CD4-positive, CD25-positive, alpha-beta regulatory T cell (primary cell): ENCODE measurements around the gene SPSB1. TPM values are rescaled to one million over a fixed set of nuclear protein-coding genes. Genes with fewer than 3 reads are reported as not detected.
A peak's percentile ranks its signal among the peaks of the same experiment; 100 is the strongest.

Experiments
- ATAC-seq, 2 donors: fragments of 150-1000 bp; cut with Tn5 transposase; one replicate each; pipeline ENCODE4 v1.10.0; 2021; ENCODE audit warnings: low read depth in 2 of 2, moderate number of reproducible peaks in 2 of 2, moderate library complexity in 1 of 2
- DNase-seq, 3 donors: peaks; one replicate each; pipeline versions ENCODE4 v3.0.0 to v3.0.0-alpha.2; 2012 to 2022; ENCODE audit warnings: mixed read lengths in 1 of 3
- H3K27ac ChIP-seq: one replicate; pipeline ENCODE4 v1.7.0; 2013; ENCODE audit warnings: mild to moderate bottlenecking, low read length; ENCODE audit not compliant: insufficient read depth, poor library complexity, severe bottlenecking
- H3K27me3 ChIP-seq: one replicate; pipeline ENCODE4 v1.7.0; 2013; ENCODE audit warnings: low read length; ENCODE audit not compliant: control insufficient read depth, insufficient read depth
- H3K36me3 ChIP-seq: one replicate; pipeline ENCODE4 v1.7.0; 2013; ENCODE audit warnings: mild to moderate bottlenecking, low read length, moderate library complexity; ENCODE audit not compliant: control insufficient read depth, insufficient read depth
- H3K4me1 ChIP-seq: 2 replicates; pipeline ENCODE4 v1.7.0; 2013; ENCODE audit warnings: mild to moderate bottlenecking, low read length; ENCODE audit not compliant: insufficient read depth, control insufficient read depth, poor library complexity, severe bottlenecking
- H3K4me3 ChIP-seq: one replicate; pipeline ENCODE4 v1.7.0; 2013; ENCODE audit warnings: low read depth, mild to moderate bottlenecking, low read length, moderate library complexity
- H3K9me3 ChIP-seq, 2 experiments: 1 replicate in 1 of 2; 2 replicates in 1 of 2; pipeline ENCODE4 v1.7.0; 2013; ENCODE audit warnings: low read length in 2 of 2, mild to moderate bottlenecking in 1 of 2, moderate library complexity in 1 of 2; ENCODE audit not compliant: control insufficient read depth in 2 of 2
- H3K27ac Mint-ChIP-seq, 3 donors: one replicate each; pipeline ENCODE4 v1.8.0; 2020 to 2022; ENCODE audit warnings: mild to moderate bottlenecking in 3 of 3, mixed read lengths in 3 of 3, moderate library complexity in 2 of 3
- H3K27me3 Mint-ChIP-seq: one replicate; pipeline ENCODE4 v1.8.0; 2022; ENCODE audit warnings: mild to moderate bottlenecking, mixed read lengths
- H3K36me3 Mint-ChIP-seq: one replicate; pipeline ENCODE4 v1.8.0; 2020; ENCODE audit warnings: mixed read lengths
- H3K4me1 Mint-ChIP-seq, 4 donors: one replicate each; pipeline ENCODE4 v1.8.0; 2020 to 2022; ENCODE audit warnings: mixed read lengths in 4 of 4, mild to moderate bottlenecking in 1 of 4
- H3K4me3 Mint-ChIP-seq, 4 donors: one replicate each; pipeline ENCODE4 v1.8.0; 2020 to 2022; ENCODE audit warnings: mild to moderate bottlenecking in 4 of 4, mixed read lengths in 4 of 4, moderate library complexity in 3 of 4
- H3K9me3 Mint-ChIP-seq, 7 donors: one replicate each; pipeline ENCODE4 v1.8.0; 2020 to 2022; ENCODE audit warnings: mixed read lengths in 7 of 7, mild to moderate bottlenecking in 3 of 7, moderate library complexity in 2 of 7
- polyA plus RNA-seq, 4 donors: library from polyadenylated mRNA; unstranded; fragments of 300-500 nt; fragmentation: Illumina TruSeq; gene quantifications; one replicate each; pipeline ENCODE4 v1.2.3, GENCODE V29; 2021
- total RNA-seq: library from RNA; stranded (reverse); gene quantifications from one replicate; pipeline ENCODE4 v1.2.3, GENCODE V29; 2022

Gene SPSB1
- total and polyA plus RNA-seq, 5 donors from 2014 or later: 7.0 to 19.7 (median 12.3) TPM

DNA sequence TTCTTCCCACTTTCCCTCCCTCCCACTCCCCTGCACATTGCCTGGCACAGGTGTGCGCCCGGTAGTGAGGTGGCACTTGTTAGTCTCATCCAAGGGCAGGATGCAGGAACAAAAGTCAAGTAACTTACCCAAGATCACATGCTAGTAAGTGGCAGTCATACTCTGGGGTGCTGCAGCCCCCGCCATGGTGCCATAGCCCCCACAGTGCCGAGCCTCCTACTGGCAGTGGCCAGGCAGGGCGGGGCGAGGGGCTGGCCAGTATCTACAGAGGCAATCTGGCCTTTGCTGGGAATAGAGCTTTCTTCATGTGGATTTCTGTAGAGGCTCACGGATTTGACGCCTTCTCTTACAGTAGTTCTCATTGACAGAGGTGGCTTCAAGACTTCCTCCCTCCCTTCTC is 31.2 kb upstream of the SPSB1 start:
- no peaks in the 10 kb centered on the region for H3K9me3 ChIP-seq
- H3K4me3 ChIP-seq: no peak overlapping the region
- Mint-ChIP-seq H3K4me1 (peaks cover 0 to 33% (median 20%) of the 10 kb centered on the region in 4 donors), H3K27ac (peak overlapping the region in 1 of 3 donors; percentile 75), H3K4me3 (no peak overlapping the region), H3K27me3 (no peaks in the 10 kb centered on the region), H3K36me3 (peaks cover 28% of the 10 kb centered on the region), H3K9me3 (peaks cover 0 to 1% (median 0%) of the 10 kb centered on the region in 7 donors)
- DNase-seq: no peak
- no peaks in the 10 kb centered on the region for H3K27me3 ChIP-seq
- H3K36me3 ChIP-seq: peaks cover 15% of the 10 kb centered on the region
- no peak for ATAC-seq
- no peaks in the 10 kb centered on the region for H3K4me1 ChIP-seq
- no peak overlapping the region for H3K27ac ChIP-seq

DNA sequence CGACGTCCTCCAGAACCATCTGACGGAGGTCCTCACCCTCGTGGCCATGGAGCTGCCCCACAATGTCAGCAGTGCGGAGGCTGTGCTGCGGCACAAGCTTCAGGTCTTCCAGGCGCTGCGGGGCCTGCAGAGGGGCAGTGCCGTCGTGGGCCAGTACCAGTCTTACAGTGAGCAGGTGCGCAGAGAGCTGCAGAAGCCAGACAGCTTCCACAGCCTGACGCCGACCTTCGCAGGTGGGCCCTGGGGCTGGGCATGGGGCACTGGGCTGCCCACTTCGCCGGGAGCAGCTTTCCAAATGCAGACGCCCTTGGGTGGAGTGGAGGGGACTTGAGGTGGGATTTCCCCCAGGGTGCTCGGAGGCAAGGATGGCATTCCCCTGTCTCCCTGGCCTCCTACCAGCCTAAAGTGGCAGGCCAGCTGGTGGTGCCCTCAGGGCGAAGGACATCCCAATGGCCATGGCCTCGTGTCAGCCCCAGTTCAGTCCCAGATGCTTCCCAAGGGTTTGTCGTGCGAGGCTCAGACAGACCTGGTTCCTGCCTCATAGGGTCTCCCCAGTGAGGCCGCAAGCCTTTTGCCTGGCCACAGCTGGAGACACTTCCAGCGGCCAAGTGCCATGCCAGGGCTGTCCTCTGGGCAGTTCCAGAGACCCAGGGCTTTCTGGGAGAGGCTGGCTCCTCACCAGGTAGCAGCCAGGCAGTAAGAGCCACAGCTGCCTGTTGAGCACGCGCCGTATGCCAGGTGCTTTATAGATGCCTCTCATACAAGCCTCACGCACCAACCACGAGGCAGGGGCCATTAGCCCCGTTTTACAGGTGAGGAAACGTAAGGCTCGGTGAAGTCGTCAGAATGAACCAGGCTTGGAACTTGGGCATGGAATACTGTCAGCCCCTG is 30.4 kb upstream of the SPSB1 start:
- H3K4me3 ChIP-seq: no peak overlapping the region
- Mint-ChIP-seq H3K27ac (no peak overlapping the region), H3K4me1 (peaks cover 0 to 35% (median 25%) of the 10 kb centered on the region in 4 donors), H3K4me3 (no peak overlapping the region), H3K27me3 (no peaks in the 10 kb centered on the region), H3K9me3 (peaks cover 0 to 1% (median 0%) of the 10 kb centered on the region in 7 donors), H3K36me3 (peaks cover 24% of the 10 kb centered on the region)
- H3K27ac ChIP-seq: no peak overlapping the region
- ATAC-seq: no peak
- H3K27me3 ChIP-seq: no peaks in the 10 kb centered on the region
- peaks cover 4% of the 10 kb centered on the region for H3K4me1 ChIP-seq
- peaks cover 15% of the 10 kb centered on the region for H3K36me3 ChIP-seq
- no peak for DNase-seq
- no peaks in the 10 kb centered on the region for H3K9me3 ChIP-seq

DNA sequence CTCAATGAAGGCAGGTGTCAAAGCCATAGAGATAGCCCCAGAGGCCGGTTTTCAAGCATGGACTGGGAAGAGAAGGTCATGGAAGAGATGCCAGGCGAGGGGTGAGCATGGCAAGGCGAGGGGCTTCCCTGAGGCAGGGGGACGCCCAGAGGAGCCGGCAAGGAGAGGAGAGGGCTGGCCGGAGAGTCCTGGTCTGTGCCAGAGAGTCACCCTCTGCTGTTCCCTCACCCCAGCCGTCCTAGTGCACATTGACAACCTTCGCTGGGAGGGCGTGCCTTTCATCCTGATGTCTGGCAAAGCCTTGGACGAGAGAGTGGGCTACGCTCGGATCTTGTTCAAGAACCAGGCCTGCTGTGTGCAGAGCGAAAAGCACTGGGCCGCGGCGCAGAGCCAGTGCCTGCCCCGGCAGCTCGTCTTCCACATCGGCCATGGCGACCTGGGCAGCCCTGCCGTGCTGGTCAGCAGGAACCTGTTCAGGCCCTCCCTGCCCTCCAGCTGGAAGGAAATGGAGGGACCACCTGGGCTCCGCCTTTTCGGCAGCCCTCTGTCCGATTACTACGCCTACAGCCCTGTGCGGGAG is 29.3 kb upstream of the SPSB1 start:
- Histone ChIP-seq H3K4me1 (peaks cover 4% of the 10 kb centered on the region), H3K4me3 (no peak overlapping the region), H3K36me3 (peaks cover 15% of the 10 kb centered on the region), H3K27me3 (no peaks in the 10 kb centered on the region), H3K27ac (no peak overlapping the region), H3K9me3 (no peaks in the 10 kb centered on the region)
- H3K27ac Mint-ChIP-seq: no peak overlapping the region
- H3K36me3 Mint-ChIP-seq: peaks cover 19% of the 10 kb centered on the region
- H3K4me3 Mint-ChIP-seq: no peak overlapping the region
- no peaks in the 10 kb centered on the region for H3K27me3 Mint-ChIP-seq
- H3K9me3 Mint-ChIP-seq: peaks cover 0 to 1% (median 0%) of the 10 kb centered on the region in 7 donors
- no peak for ATAC-seq
- peaks cover 0 to 30% (median 23%) of the 10 kb centered on the region in 4 donors for H3K4me1 Mint-ChIP-seq
- DNase-seq: no peak

GRCh38 chr1:9263984-9264872 is 28.5 kb upstream of the SPSB1 start:
- no peak overlapping the region for H3K27ac ChIP-seq
- H3K4me1 ChIP-seq: peaks cover 4% of the 10 kb centered on the region
- ATAC-seq: no peak
- H3K9me3 ChIP-seq: no peaks in the 10 kb centered on the region
- DNase-seq: no peak
- H3K27me3 Mint-ChIP-seq: no peaks in the 10 kb centered on the region
- no peaks in the 10 kb centered on the region for H3K9me3 Mint-ChIP-seq
- H3K27me3 ChIP-seq: no peaks in the 10 kb centered on the region
- no peak overlapping the region for H3K4me3 ChIP-seq
- no peak overlapping the region for H3K4me3 Mint-ChIP-seq
- no peak overlapping the region for H3K27ac Mint-ChIP-seq
- H3K36me3 ChIP-seq: peaks cover 15% of the 10 kb centered on the region
- H3K4me1 Mint-ChIP-seq: peaks cover 0 to 24% (median 22%) of the 10 kb centered on the region in 4 donors
- H3K36me3 Mint-ChIP-seq: peaks cover 14% of the 10 kb centered on the region

GRCh38 chr1:9265037-9265436 is 27.7 kb upstream of the SPSB1 start:
- Mint-ChIP-seq H3K4me3 (no peak overlapping the region), H3K4me1 (peaks cover 0 to 21% (median 16%) of the 10 kb centered on the region in 4 donors), H3K36me3 (peaks cover 8% of the 10 kb centered on the region), H3K27me3 (no peaks in the 10 kb centered on the region), H3K9me3 (no peaks in the 10 kb centered on the region), H3K27ac (no peak overlapping the region)
- ATAC-seq (no peak), DNase-seq (no peak)
- H3K9me3 ChIP-seq: no peaks in the 10 kb centered on the region
- H3K27me3 ChIP-seq: no peaks in the 10 kb centered on the region
- no peak overlapping the region for H3K27ac ChIP-seq
- H3K36me3 ChIP-seq: peaks cover 15% of the 10 kb centered on the region
- no peak overlapping the region for H3K4me3 ChIP-seq
- peaks cover 4% of the 10 kb centered on the region for H3K4me1 ChIP-seq

GRCh38 chr1:9265968-9266367 is 26.7 kb upstream of the SPSB1 start:
- peaks cover 15% of the 10 kb centered on the region for H3K36me3 ChIP-seq

DNA sequence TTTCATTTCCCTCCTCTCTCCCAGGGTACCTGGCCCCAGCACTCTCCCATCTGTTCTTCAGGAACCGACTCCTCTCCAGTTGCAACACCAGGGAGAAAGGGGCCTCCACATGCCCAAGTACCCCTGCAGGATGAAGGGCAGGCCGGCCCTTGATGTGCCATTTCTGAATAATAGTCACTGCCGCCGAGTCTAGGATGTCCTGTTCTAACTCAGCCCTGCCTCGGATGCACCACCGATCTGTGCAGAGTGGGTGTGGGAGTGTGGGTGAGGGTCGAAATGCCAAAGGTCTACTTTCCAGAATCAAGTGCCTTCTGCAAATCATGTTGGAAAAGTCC is 25.4 kb upstream of the SPSB1 start:
- Mint-ChIP-seq H3K4me1 (peaks cover 0 to 13% (median 6%) of the 10 kb centered on the region in 4 donors), H3K4me3 (no peak overlapping the region), H3K36me3 (peaks cover 7% of the 10 kb centered on the region), H3K9me3 (peaks cover 0 to 1% (median 0%) of the 10 kb centered on the region in 7 donors), H3K27ac (no peak overlapping the region), H3K27me3 (no peaks in the 10 kb centered on the region)
- Histone ChIP-seq H3K4me3 (no peak overlapping the region), H3K27me3 (no peaks in the 10 kb centered on the region), H3K9me3 (no peaks in the 10 kb centered on the region), H3K4me1 (peaks cover 4% of the 10 kb centered on the region), H3K27ac (no peak overlapping the region), H3K36me3 (peaks cover 12% of the 10 kb centered on the region)
- DNase-seq: no peak
- no peak for ATAC-seq

More at GRCh38 chr1:9265968-9266367, 26.7 kb upstream of the SPSB1 start:
- no peak overlapping the region for H3K27ac ChIP-seq
- no peaks in the 10 kb centered on the region for H3K27me3 ChIP-seq
- peaks cover 4% of the 10 kb centered on the region for H3K4me1 ChIP-seq
- Mint-ChIP-seq H3K4me3 (no peak overlapping the region), H3K9me3 (no peaks in the 10 kb centered on the region), H3K27me3 (no peaks in the 10 kb centered on the region), H3K36me3 (peaks cover 4% of the 10 kb centered on the region), H3K27ac (no peak overlapping the region), H3K4me1 (peaks cover 0 to 13% (median 9%) of the 10 kb centered on the region in 4 donors)
- ATAC-seq: no peak
- no peak overlapping the region for H3K4me3 ChIP-seq
- no peaks in the 10 kb centered on the region for H3K9me3 ChIP-seq
- no peak for DNase-seq
